ENCODE measurements around the gene OGG1.

Gene OGG1

GRCh38 chr3:9729419-9729818, 20.3 kb upstream of the OGG1 start:
- DNase-seq, result no peak

- no peak for DNase-seq
Measured at GRCh38 chr3:9730657-9731205, 19.0 kb upstream of the OGG1 start.

DNA sequence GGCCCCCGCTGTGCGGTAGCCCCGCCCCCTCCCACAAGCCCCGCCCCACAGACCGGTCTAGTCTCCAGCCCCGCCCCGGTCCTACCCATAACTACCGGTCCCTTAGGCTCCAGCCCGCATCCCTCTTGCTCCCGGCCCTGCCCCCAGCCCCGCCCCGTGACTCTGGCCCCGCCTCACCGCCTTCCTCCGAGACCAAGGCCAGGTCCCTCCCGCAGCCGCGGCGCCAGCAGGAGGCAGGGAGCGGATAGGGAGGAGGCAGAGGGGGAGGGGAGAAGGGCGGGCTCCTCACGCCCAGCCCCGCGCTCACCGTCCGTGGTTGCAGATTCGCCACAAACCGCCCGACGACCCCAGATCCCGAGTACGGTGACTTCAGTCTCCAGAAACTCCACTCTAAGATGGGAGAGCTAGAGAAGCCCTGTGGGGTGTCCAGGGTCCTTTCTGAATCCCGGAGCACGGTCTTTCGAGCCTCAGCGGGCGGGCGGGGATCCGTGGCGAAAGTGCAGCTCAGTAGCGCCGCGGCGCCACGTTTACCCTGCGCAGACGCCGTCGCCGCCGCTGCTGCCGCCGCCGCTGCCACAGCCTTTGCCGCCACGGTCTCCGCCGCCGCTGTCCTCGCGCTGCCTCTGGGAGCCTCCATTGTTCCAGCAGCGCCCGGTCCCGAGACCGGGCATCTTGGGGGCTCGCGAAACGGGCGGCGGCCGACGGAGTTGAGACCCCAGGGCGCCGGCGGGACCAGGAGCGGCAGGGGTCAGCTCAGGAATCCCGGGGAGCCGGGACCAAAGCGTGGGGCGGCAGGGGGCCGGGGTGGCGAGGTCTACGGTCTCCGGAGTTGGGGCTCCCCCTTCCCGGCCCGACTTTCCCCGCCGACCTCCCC, 18.3 kb upstream of the OGG1 start, which contains the start of gene BRPF1:
BRPF1 (plus strand) TSS at position 530 of the 874 bp plus-strand sequence. CDS start 2,406 bp downstream, outside the sequence.
- DNase-seq, result peak; percentile 99

DNA sequence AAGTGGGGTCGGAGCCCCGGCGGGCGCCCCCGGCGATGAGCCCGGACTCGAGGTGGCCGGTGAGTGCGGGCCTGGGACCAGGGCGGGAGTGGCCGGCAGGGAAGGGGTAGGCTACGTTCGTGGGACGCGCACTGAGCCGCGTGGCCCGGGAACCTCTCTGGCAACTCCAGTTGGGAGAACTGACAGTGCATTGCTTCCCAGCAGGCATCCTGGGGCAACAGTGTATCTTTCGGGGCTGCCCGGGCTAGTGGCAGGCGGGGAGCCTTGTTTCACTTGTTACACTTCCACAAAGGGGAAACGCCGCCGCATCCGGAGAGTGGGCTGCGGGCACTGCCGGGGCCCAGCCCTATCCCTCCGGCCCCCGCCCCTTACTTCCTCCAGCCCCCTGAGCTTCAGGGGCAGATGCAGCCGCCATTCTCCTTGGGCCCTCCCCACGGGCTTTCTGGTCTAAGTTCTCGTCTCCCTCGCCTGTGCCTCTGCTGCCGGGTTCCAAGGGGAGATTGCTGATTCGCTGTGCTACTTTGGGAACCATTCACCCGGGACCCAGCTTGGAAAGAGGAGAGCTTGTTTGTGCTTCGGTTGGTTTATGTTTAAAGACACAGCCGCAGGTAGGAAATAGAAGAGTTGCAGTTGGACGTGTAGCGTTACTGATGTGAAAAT, 17.5 kb upstream of the OGG1 start:
- DNase-seq, result no peak

GRCh38 chr3:9732740-9733115, 17.0 kb upstream of the OGG1 start:
- DNase-seq, result no peak

DNA sequence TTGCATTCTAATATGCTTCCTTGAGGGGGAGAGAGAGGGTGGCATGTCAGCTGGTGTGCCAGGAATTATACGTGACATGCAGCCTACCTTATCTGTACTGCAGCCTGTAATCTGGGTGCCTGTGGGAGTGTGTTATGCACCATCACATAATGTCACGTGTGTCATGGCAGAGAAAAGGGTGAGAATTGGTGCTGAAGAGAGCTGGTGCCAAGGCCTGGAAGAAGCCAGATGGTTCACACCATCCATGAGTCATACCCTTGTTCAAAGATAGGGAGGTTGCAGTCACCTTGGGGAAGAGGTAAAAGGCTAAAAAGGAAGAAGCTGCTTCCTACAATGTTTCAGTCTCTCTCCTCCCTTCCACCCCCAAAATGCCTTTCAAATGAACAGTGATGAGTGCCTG, 12.9 kb upstream of the OGG1 start:
- no peak for DNase-seq

DNA sequence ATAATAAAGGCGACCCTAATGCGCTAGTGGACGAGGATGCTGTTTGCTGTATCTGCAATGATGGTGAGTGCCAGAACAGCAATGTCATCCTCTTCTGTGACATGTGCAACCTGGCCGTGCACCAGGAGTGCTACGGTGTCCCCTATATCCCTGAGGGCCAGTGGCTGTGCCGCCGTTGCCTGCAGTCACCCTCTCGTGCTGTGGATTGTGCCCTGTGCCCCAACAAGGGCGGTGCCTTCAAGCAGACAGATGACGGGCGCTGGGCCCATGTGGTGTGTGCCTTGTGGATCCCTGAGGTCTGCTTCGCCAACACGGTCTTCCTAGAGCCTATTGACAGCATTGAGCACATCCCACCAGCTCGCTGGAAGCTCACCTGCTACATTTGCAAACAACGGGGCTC, 10.6 kb upstream of the OGG1 start:
- no peak for DNase-seq

DNA sequence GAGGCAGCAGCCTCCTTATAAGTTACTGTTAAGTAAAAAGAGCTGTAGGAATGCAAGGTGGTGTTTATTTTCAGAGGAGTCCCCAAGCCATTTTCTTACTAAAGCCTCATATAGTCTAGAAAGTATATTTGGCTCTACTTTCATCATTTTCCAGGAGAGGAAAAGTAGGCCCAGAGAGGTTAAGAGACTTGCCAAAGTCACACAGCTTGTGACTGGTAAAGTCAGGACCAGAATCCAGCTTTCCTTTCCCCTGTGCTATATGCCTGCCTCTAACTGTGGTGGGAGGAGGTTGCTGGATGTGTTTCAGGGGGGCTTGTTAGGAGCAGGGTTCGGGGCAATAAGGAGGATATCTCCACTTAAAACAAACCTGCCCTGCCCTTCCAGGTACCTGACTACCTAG, 7.2 kb upstream of the OGG1 start:
- DNase-seq, result no peak

- no peak for DNase-seq
Measured at GRCh38 chr3:9743548-9743947, 6.2 kb upstream of the OGG1 start.

DNA sequence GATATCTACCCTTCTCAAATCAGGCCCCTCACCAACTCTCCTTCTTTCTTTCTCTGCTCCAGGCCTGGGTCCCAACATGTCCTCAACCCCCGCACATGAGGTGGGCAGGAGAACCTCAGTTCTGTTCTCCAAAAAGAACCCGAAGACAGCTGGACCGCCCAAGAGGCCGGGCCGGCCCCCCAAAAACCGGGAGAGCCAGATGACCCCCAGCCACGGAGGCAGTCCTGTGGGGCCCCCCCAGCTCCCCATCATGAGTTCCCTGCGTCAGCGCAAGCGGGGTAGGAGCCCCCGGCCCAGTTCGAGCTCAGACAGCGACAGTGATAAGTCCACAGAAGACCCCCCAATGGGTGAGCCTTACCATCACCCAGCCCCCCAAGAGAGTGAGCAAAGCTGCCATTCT, 5.6 kb upstream of the OGG1 start:
- DNase-seq, result no peak

GRCh38 chr3:9745521-9745920, 4.2 kb upstream of the OGG1 start:
- no peak for DNase-seq

DNA sequence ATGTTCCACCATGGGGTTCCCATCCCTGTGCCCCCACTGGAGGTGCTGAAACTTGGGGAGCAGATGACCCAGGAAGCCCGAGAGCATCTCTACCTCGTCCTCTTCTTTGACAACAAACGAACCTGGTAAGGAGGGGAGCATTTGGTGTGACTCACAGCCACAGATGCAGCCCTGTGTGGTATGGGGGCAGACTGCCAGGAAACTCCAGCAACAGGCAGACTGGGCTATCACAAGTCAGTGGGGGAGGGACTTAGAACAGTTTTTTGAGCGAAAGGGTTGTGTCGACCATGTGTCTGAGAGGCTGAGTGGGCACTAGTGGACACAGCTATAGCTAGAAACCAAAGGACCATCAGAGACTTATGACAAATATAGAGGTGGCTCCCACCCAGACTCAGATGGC, 3.4 kb upstream of the OGG1 start:
- DNase-seq, result peak; percentile 87

DNA sequence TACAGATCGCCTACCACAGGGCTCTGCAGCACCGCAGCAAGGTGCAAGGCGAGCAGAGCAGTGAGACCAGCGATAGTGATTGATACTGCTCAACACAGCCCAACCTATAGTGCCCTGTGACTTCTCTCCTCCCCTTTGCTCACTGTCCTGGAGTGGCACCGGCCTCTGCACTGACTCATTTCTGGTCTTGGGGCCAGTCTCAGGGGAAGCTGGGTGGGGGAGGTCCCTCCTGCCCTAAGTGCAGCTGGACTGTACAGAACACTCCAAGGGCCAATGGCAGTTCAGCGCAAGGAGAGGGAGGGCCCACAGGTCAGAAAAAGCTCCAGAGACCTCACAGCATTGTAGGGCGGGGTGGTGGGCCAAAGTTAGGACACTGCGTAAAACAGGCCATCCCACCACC, 2.5 kb upstream of the OGG1 start:
- peak; percentile 13 for DNase-seq

DNA sequence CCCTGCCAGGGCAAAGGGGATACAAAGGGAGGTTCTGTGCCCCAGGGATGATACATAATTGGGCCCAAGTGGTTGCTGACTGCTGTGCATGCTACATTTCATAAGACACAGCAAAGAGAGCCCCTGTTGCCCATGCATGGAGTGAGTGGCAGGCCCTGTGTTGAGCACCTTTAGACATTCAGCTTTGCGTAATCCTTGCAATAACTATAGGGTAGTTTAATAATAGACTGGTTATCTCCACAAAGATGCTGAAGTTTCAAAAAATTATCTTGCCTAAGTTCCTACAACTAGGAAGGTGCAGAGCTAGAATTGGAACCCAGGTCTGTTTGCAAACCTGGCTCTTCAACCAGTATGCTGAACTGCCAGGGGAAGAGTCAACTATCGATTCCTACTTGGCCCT, 1.7 kb upstream of the OGG1 start:
- DNase-seq, result no peak

- DNase-seq, result no peak
Measured at GRCh38 chr3:9749296-9749644, 482 bp upstream of the OGG1 start.

DNA sequence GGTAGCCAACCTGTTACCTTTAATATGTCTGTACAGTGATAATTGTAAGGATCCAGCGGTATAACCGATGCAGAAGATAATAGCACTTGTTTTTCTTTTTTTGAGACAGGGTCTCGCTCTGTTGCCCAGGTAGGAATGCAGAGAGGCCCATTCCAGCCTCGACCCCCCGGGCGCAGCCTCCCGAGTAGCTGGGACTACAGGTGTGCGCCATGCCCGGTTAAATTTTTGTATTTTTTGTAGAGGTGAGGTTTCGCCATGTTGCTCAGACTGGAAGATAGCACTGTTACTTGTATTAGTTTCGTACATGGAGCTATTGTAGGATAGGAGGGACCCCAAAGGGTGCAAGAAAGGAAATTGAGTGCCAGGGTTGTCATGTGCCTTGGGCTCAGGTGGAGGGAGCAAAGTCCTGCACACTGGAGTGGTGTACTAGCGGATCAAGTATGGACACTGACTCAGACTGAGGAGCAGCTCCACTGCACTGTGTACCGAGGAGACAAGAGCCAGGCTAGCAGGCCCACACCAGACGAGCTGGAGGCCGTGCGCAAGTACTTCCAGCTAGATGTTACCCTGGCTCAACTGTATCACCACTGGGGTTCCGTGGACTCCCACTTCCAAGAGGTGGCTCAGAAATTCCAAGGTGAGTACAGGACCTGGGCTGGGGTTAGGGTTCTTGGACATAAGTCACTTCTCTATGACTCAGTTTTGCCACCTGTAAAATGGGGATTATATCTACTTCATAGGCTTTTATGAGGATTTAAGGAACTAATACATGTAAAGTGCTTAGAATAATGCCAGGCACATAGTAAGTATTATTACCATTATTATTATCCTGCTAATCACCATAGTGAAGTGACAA, 1.0 kb downstream of the OGG1 start:
- no peak for DNase-seq

DNA sequence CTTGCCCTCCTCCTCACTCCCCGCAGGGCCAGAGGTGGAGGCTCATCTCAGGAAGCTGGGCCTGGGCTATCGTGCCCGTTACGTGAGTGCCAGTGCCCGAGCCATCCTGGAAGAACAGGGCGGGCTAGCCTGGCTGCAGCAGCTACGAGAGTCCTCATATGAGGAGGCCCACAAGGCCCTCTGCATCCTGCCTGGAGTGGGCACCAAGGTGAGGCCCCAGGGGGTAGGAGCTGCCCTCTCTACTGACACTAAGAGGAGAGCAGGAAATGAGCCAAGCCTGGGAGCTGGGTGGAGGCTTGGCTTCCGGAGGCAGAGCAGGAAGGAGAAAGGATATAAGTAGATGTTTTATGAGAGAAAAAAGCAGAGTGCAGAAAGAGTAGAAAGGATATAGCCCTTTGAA, 4.9 kb downstream of the OGG1 start:
- DNase-seq, result no peak

GRCh38 chr3:9757427-9757826, 7.7 kb downstream of the OGG1 start:
- no peak for DNase-seq

DNA sequence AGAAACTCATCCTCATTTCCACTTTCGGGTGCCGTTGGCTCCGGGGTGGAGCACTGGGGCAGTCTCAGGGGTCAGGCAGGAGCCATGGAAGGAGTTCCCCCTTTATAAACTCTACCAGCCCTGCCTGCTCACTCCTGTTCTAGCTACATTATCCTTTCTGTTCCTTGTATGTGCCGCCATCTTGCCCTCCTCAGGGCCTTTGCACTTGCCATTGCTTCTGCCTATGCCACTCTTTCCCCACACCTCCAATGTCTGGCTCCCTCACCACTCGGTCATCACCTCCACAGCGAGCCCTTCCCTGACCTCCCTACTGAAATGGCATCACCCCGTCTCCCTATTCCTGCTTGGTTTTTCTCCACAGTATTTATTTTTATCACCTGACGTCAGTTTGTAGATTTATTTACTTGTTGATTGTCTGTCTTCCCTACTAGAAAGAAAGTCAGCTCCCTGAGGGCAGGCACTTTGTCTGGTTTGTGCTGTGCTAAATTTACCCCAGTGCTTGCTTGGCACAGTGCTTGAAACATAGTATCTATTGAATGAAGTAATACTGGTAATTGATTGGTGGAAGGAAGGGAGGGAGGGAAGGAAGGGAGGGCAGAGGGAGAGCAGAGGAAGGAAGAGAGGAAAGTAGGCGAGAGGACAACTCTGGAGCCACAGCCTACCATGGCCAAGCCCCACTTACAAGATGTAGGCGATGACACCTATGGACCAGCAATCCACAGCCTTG, 11.2 kb downstream of the OGG1 start:
- DNase-seq, result no peak

DNA sequence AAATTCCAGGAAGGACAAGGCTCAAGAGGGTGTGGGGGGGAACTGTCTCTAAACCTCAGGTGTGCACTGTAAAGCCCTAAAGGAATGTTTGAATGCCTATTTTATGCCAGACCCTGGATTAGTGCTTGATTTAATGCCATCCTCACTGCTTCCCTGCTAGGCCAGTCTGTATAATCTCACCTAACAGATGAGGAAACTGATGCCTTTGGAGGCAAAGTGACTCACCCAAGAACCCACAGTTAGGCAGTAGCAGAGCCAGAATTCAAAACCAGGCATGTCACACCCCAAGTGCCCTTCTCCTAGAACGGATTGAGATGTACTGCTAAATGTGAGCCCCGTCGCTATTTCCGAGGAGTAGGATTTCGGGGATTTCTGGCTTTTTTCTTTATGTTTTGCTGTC, 12.2 kb downstream of the OGG1 start:
- DNase-seq, result no peak

- no peak for DNase-seq
Measured at GRCh38 chr3:9762871-9763270, 13.1 kb downstream of the OGG1 start.

DNA sequence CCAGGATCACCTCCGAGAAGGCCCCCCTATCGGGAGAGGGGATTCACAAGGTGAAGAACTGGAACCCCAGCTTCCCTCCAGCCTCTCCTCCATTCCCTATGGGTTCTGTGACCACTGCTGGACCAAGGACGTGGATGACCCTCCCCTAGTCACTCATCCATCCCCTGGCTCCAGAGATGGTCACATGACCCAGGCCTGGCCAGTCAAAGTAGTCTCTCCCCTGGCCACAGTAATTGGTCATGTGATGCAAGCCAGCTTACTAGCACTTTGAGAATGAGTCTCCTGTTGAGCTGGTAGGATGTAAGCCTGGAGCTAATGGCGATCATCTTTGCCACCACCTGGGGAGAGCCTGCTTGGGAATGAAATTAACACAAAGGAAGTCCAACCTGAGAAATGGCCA, 16.1 kb downstream of the OGG1 start:
- no peak for DNase-seq

DNA sequence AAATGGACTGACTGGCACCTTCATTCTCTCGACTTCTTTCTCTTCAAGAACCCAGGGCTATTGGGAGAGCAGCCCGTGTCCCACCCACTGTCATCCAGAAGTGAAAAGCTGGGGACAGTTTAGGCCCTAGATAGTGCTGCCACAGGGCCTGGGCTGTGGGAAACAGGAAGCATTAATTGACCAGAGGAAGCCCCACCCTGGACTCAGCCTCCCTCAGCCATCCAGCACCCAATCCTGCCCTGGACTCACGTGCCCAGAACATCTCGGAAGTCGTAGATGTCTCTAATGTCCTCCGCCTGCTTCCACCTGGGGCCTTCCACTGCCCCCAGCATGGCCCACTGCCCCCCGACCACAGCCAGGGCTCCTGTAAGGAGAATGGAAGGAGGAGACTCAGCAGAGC, 17.7 kb downstream of the OGG1 start:
- DNase-seq, result no peak

All from fibroblast of upper back skin (primary cell).